Gastroesophageal sphincter (tissue), 3 donors: Measurements from ENCODE around the gene KCNIP2.

Source experiments
- CTCF ChIP-seq, 4 experiments: fragments of 200-600 bp in 2 of 4; fragments of 450-650 bp in 2 of 4; sonication (generic) in 1 of 4; IDR thresholded peaks; one replicate each; pipeline ENCODE4 v1.5.1; 2017 to 2019; ENCODE audit warnings: antibody characterized with exemption in 4 of 4, mild to moderate bottlenecking in 2 of 4, moderate library complexity in 2 of 4
- EP300 ChIP-seq: sonication (generic); formaldehyde crosslinking; IDR thresholded peaks from one replicate; pipeline ENCODE4 v1.6.1; 2017; ENCODE audit warnings: antibody characterized with exemption, mild to moderate bottlenecking
- POLR2A ChIP-seq, 2 donors: fragments of 450-650 bp; IDR thresholded peaks; one replicate each; pipeline ENCODE4 v1.6.1; 2017; ENCODE audit warnings: antibody characterized with exemption in 2 of 2, mild to moderate bottlenecking in 2 of 2, moderate library complexity in 1 of 2
- POLR2AphosphoS5 ChIP-seq: sonication (generic); formaldehyde crosslinking; IDR thresholded peaks from one replicate; pipeline ENCODE4 v1.6.1; 2017; ENCODE audit warnings: antibody characterized with exemption

DNA sequence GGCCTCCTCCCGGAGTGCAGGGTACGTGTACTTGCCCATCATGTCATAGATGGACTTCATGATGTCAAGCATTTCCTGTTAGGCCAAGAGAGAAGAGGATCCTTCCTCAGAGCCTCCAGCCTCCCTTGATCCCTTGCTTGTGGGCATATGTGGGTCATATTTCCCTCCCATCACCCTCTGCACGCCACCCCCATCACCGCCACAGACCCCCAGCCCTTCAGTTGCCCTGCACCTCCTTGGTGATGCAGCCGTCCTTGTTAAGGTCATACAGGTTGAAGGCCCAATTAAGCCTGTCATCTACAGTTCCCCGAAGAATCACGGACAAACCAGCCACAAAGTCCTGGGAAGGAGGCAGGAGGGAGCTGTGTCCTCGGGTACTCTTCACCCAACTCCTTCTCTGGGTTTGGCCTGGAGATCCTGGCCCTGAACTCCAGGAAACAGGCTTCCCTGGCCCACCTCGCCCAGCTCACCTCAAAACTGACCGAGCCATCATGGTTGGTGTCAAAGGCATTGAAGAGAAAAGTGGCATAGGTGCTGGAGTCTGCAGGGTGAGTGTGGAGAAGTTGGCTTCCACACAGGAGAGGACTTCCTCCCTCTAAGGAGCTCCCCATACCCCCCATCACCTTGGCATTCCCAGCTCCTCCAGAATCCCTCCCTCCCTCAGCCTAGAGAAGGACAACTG is 15.5 kb downstream of the KCNIP2 start:
- TF ChIP-seq EP300 (no peak), CTCF (IDR thresholded peaks at IDR 0.05) (no peak), POLR2AphosphoS5 (no peak), POLR2A (IDR thresholded peaks at IDR 0.05) (no peak)
